Skeletal muscle tissue (tissue), 4 donors: ENCODE data around the gene GOLGA6L9. TPM values are rescaled to one million over a fixed set of nuclear protein-coding genes. Genes with fewer than 3 reads are reported as not detected.
"Not testable (repeated sequence)": the region's sequence is repeated elsewhere in the genome, so short reads cannot be mapped to it uniquely, and the experiment has no call there.

ENCODE experiments used
- H3K27ac ChIP-seq: one replicate; pipeline ENCODE4 v1.7.0; 2013; ENCODE audit warnings: mild to moderate bottlenecking, low read depth, low read length, inconsistent platforms
- H3K27me3 ChIP-seq, 3 donors: one replicate each; pipeline ENCODE4 v1.7.0; 2013; ENCODE audit warnings: low read length in 3 of 3; ENCODE audit not compliant: control insufficient read depth in 3 of 3, insufficient read depth in 3 of 3
- H3K36me3 ChIP-seq, 3 donors: one replicate each; pipeline ENCODE4 v1.7.0; 2013; ENCODE audit warnings: low read length in 3 of 3; ENCODE audit not compliant: control insufficient read depth in 3 of 3, insufficient read depth in 3 of 3
- H3K4me1 ChIP-seq, 3 donors: one replicate each; pipeline ENCODE4 v1.7.0; 2013; ENCODE audit warnings: low read length in 3 of 3, mild to moderate bottlenecking in 3 of 3; ENCODE audit not compliant: control insufficient read depth in 3 of 3, insufficient read depth in 3 of 3
- H3K4me3 ChIP-seq, 3 donors: one replicate each; pipeline ENCODE4 v1.7.0; 2013; ENCODE audit warnings: low read length in 3 of 3
- H3K9ac ChIP-seq, 3 donors: one replicate each; pipeline ENCODE4 v1.7.0; 2013; ENCODE audit warnings: low read length in 3 of 3, mild to moderate bottlenecking in 3 of 3, moderate library complexity in 2 of 3, low read depth in 1 of 3
- H3K9me3 ChIP-seq, 3 donors: one replicate each; pipeline ENCODE4 v1.7.0; 2013; ENCODE audit warnings: low read length in 3 of 3; ENCODE audit not compliant: control insufficient read depth in 3 of 3
- total RNA-seq: library from RNA; depleted of rRNA; stranded (reverse); fragments of >200 nt; gene quantifications from one replicate; pipeline ENCODE4 v1.2.3, GENCODE V29; 2014
- donor health status: Osteomylitis.

Gene GOLGA6L9
- 4.2 TPM for total RNA-seq

- H3K36me3 ChIP-seq, H3K4me3 ChIP-seq, H3K9ac ChIP-seq, H3K27ac ChIP-seq, H3K4me1 ChIP-seq, H3K9me3 ChIP-seq, H3K27me3 ChIP-seq: not testable (repeated sequence)
These were observed at the start of gene GOLGA6L9 for GRCh38 chr15:82429693-82430092. Gene GOLGA6L9 (plus strand): TSS chr15:82429816. CDS start chr15:82430080, 264 bp downstream.

- H3K27me3 ChIP-seq, H3K27ac ChIP-seq, H3K4me3 ChIP-seq, H3K36me3 ChIP-seq, H3K4me1 ChIP-seq, H3K9ac ChIP-seq, H3K9me3 ChIP-seq: not testable (repeated sequence)
These were observed 48.2 kb upstream of the GOLGA6L9 start for GRCh38 chr15:82381330-82381955.

- H3K4me1 ChIP-seq, result not testable (repeated sequence)
These were observed 42.4 kb upstream of the GOLGA6L9 start for GRCh38 chr15:82387209-82387608.

GRCh38 chr15:82390152-82390551 is 39.5 kb upstream of the GOLGA6L9 start:
- H3K9me3 ChIP-seq, result not testable (repeated sequence)

More at GRCh38 chr15:82387209-82387608, 42.4 kb upstream of the GOLGA6L9 start:
- H3K4me3 ChIP-seq, H3K36me3 ChIP-seq, H3K9me3 ChIP-seq, H3K27me3 ChIP-seq, H3K9ac ChIP-seq, H3K27ac ChIP-seq: not testable (repeated sequence)

GRCh38 chr15:82392077-82392476 is 37.5 kb upstream of the GOLGA6L9 start:
- not testable (repeated sequence) for H3K36me3 ChIP-seq, H3K9me3 ChIP-seq, H3K27me3 ChIP-seq, H3K4me1 ChIP-seq, H3K4me3 ChIP-seq, H3K27ac ChIP-seq, H3K9ac ChIP-seq

More at GRCh38 chr15:82390152-82390551, 39.5 kb upstream of the GOLGA6L9 start:
- H3K27me3 ChIP-seq, H3K9ac ChIP-seq, H3K36me3 ChIP-seq, H3K4me3 ChIP-seq, H3K4me1 ChIP-seq, H3K27ac ChIP-seq: not testable (repeated sequence)

GRCh38 chr15:82393671-82394070 is 35.9 kb upstream of the GOLGA6L9 start:
- Histone ChIP-seq H3K4me3 (no peak overlapping the region), H3K27me3 (no peaks in the 10 kb centered on the region), H3K9me3 (no peaks in the 10 kb centered on the region), H3K27ac (no peak overlapping the region), H3K4me1 (no peaks in the 10 kb centered on the region), H3K9ac (no peak overlapping the region), H3K36me3 (no peaks in the 10 kb centered on the region)

GRCh38 chr15:82395788-82396187 is 33.8 kb upstream of the GOLGA6L9 start:
- not testable (repeated sequence) for H3K9ac ChIP-seq, H3K9me3 ChIP-seq, H3K4me3 ChIP-seq, H3K27ac ChIP-seq, H3K36me3 ChIP-seq, H3K27me3 ChIP-seq, H3K4me1 ChIP-seq

- Histone ChIP-seq H3K9ac (no peak overlapping the region), H3K4me1 (no peaks in the 10 kb centered on the region), H3K9me3 (no peaks in the 10 kb centered on the region), H3K27ac (no peak overlapping the region), H3K36me3 (no peaks in the 10 kb centered on the region), H3K27me3 (no peaks in the 10 kb centered on the region), H3K4me3 (no peak overlapping the region)
These were observed 31.8 kb upstream of the GOLGA6L9 start for GRCh38 chr15:82397817-82398216.

GRCh38 chr15:82398785-82399184 is 30.8 kb upstream of the GOLGA6L9 start:
- H3K9me3 ChIP-seq, result no peaks in the 10 kb centered on the region
- no peaks in the 10 kb centered on the region for H3K4me1 ChIP-seq
- H3K27ac ChIP-seq, result no peak overlapping the region
- no peak overlapping the region for H3K4me3 ChIP-seq
- H3K36me3 ChIP-seq, result no peaks in the 10 kb centered on the region
- no peak overlapping the region for H3K9ac ChIP-seq
- no peaks in the 10 kb centered on the region for H3K27me3 ChIP-seq

- not testable (repeated sequence) for H3K9ac ChIP-seq
These were observed 30.1 kb upstream of the GOLGA6L9 start for GRCh38 chr15:82399366-82400103.

More at GRCh38 chr15:82399366-82400103, 30.1 kb upstream of the GOLGA6L9 start:
- H3K27me3 ChIP-seq, H3K36me3 ChIP-seq, H3K4me1 ChIP-seq, H3K9me3 ChIP-seq, H3K4me3 ChIP-seq, H3K27ac ChIP-seq: not testable (repeated sequence)
